GM21717 (cell line): ENCODE measurements around the gene KIZ.
A peak's percentile ranks its signal among the peaks of the same experiment; 100 is the strongest.
"Not testable (repeated sequence)": the region's sequence is repeated elsewhere in the genome, so short reads cannot be mapped to it uniquely, and the experiment has no call there.

Experiments
- ATAC-seq: cut with Tn5 transposase; IDR thresholded peaks from one replicate; pipeline ENCODE4 v1.9.1; 2021; ENCODE audit warnings: mild to moderate bottlenecking, moderate library complexity; ENCODE audit not compliant: unreplicated experiment

Gene KIZ

DNA sequence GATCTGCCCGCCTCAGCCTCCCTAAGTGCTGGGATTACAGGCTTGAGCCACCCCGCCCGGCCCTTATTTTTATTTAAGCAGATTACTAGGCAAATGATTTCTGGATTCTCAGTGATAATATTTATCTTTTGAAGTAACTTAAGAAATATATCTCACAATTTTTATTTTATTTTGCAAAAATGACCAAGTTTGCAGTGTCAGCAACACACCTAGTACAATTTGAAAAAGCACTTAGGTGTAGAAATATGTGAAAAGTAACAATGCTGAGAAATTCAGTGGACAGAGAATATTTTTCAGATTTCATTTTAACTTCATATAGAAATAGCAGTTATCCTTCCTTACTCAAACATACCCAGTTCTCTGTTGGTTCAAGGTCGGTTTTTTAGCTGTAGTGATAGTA, 98.3 kb downstream of the KIZ start:
- no peak for ATAC-seq

DNA sequence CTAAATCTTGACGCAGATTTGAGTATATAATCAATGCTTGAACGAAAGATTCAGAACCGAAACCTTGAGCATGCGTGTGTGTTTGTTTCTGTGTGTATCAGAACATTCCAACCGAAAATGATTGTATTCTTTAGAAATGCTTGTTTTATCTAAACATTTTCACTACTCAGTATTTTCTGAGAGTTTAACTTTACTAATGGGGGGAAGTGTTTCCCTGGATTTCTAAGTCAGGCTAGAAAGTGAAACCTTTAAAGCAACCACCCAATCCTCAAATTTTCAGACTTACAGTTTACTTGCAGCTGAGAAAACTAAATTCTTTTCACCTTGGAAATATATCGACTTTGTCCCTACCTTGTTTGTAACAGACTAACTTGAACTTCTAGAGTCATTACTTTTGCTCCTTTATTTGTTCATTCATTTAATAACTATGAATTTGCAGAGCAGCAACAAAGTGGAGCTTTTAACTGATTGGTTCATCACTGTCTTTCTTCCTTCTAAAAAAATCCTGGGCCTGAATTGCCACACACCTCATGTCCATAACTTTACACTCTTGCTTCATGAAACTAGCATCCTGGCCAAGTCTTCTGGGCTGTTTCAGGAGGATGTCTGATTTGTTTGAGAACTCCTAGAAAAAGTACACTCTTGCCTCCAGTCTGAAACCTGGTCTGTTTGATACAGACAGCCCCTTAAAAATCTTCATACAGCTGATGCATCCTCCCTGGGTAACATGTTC, 99.5 kb downstream of the KIZ start:
- ATAC-seq = no peak

DNA sequence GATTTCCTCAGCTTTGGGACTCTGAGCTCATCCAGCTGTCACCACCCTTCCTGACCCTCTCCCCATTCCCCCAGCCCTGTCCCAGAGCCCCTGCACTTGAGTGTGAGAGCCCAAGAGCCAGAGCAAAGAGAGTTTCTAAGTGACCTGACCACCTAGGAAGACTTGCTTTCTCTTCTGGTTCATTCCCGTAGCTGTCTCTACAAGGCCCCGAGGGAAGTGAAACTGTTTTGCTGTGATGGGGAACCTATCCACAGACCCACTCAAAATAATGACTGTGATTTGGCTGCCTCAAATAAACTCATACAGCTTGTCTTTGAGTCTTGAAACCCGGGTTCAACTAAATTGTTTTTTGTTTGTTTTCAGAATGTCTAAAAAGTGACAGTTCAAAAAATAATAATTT, 102.6 kb downstream of the KIZ start:
- peak; percentile 80 for ATAC-seq

DNA sequence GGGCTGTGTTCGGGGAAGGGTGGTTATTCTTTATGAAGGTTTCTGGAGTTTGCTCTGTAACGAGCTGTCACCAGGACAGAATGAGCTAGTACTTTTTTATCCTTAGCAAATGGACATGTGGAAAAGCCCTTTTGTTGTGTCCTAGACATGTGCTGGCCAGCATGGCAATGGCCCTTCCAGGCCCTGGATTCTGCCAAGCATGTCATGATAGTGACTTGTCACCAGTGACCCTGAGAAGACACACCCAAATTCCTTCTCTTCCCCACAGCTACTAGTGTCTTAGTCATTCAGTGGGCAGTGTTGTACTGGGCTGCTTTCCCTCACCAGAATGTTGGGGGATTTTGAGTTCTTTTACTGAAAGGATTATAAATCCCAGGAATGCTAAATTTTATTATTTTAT, 103.3 kb downstream of the KIZ start:
- ATAC-seq = no peak

DNA sequence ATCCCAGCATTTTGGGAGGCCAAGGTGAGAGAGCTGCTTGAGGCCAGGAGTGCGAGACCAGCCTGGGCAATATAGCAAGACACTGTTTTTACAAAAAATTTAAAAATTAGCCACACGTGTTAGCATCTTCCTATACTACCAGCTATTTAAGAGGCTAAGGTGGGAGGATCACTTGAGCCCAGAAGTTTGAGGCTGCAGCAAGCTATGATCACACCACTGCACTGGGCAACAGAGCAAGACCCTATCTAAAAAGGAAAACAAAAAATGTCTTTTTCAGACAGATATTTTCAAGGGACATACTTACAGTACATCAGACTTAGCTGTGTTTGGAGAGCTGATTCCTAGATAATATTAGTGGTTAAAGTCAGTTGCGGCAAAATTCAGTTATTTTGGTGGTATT, 104.3 kb downstream of the KIZ start:
- ATAC-seq = no peak

DNA sequence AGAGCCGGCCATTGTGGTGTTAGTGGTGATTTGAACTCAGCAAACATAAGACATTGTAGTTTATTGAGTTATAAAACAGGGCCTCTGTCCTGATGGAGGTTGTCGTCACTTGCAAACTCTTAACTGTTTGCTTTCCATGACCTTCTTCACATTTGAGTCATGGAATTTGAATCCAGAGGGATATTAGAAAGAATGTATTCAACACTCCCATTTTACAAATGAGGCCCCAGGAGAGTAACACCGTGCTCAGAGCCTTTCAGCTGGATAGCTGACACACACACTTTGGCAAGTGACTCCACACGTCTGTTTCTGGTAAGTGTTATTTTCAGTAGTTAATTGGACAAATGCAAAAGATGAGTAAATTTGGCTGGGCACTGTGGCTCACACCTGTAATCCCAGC, 104.8 kb downstream of the KIZ start:
- no peak for ATAC-seq

DNA sequence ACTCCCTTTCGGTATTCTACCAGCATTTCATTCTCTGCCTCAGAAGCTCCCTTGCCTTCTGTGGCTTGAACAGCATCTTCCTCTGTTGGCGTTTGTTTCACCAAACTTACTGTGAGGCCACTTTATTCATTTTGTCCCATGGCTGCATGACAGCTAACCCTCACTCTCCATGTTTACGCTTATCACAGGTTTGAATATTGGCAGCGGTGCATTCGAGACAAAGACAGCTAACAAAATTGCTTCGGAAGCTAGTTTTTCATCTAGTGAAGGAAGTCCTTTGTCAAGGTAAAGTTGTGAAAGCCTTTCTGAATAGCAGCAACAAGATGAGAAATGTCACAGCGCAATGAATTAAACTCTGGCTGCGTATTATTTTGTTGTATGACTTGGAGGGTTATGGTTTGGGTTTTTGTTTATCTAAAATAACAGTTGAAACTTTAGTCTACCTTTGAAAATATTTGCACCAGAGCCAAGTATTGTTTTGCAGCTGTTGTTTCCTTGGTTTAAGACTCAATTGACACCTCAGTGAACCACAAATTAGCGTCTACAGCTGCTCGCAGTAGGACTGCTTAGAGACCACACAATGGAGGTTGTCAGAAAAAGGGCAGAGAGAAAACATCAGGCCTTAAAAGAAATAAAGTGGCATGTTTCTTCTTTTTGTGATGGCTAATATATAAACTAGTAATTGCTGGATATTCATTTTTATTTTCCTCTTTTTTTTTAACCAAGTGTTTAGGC, 106.8 kb downstream of the KIZ start:
- no peak for ATAC-seq

DNA sequence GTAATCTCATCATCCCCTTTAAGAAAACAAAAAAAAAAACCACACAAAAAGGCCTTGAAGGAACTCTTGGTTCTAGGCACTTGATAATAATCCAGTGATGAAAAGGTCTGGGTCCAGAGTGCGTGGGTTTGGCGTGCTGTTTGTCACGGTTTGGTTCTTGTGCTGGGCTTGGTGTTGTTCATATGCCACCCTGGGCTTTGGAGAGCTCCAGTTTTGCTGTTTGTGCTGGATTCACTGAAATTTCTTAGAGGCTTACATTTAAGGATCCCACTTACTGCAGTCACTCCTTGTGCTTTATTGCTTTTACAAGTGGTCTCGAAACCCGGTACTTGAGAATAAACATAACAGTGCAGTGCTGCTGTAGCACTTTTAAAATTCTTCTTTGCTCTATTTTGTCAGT, 108.4 kb downstream of the KIZ start:
- ATAC-seq = no peak

DNA sequence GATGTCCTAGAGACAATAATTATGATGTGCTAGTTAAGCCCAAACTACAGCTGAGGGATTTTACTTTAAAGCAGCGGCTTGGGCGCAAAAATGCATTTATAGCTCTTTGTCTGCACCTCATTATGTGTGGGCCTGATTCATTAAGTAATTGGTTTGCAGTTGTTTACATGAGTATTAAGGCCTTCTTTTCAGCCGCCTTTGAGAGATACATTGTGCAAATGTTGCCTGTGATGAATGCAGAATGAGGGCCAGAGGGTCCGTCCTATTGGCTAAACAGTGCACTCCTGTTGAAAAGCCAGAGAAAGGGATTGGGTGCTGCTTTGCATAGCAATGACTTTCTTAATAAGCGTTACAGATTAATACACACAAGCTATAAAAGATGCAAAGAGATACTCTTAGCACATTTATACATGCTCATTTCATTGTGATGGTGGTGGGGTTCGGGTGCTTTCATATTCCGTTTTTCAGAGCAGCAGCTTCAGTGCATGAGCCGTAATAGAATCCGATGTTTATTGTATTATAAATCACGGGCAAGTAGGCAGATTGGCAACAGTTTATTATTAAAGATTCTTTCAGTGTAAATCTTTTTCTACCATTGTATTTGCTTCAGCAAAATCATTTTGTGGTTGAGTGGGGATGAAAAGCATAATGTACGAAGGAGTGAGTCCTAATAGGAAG, 109.1 kb downstream of the KIZ start:
- no peak for ATAC-seq

DNA sequence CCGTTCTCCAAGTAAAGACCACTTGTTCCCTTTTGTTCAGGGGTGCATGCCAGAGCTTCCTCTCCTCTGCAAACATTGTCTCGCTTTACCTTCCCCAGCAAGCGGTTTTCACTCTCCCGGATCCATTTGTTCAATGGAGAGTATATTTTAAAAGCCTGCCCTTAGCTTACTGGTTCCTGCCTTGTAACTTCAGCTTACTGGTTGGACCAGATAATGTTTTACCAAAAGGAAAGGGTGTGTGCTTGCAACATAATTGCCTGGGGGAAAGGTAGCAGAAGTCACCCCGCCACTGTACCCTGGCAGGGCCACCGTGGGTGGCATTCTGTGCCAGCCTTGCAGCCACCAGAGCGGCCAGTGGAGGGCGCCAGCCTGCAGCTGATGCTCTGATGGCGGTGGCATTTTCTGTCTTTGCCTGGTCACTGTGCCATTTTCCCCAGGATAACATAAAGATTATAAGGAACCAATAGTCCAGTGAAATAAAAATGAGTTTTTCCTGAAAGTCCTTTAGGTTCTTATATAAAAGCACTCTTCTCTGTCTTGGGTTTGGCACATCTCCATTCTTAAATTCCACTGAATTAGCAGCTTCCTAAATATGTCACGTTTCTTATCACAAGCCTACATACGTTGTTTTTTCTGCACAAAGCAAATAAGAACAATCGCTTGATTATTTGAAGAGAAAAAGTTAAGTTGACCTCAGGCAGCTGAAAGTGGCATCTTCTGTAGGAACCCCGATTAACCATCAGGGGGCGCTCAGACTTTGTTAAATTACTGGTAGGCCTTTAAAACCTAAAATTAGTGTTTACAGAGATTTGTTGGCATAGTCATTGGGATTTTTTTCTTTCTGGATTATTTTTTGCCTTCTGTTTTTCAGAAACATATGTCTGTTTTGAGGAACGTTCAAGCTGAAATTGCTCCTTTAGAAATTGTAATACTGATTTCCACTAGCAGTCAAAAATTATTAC, 109.9 kb downstream of the KIZ start:
- ATAC-seq = no peak

DNA sequence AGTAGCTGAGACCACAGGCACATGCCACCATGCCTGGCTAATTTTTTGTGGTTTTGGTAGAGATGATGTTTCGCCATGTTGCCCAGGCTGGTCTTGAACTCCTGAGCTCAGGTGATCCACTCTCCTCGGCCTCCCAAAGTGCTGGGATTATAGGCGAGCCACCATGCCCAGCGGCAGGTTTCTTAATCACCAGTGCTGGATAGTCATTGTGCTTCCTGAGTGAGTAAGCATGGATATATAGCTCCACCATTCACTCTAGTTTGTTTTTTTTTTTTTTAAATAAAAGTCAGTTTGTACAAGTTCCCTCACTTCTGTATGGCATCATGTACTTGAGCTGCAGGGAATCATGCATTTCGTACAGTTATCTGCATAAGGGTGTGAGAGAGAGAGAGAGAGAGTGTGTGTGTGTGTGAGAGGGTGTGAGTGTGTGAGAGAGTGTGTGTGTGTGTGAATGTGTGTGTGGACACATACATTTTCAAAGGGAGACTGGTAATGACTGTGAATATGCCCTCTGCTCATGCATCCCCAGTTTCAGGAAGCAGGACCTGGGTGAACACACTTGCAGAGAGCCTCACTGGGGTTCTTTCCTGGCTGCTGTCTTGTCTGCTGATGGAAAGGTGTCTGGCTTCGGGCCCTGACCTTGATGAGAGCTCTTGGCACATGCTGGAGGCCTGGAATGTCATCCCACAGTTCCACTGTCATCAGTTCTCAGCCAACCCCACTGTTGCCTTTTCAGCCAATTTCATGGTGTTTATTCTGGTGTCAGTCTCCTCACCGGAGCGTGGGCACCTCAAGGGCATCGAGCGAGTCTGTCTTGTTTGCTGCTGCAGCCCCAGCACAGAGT, 112.3 kb downstream of the KIZ start:
- no peak for ATAC-seq

DNA sequence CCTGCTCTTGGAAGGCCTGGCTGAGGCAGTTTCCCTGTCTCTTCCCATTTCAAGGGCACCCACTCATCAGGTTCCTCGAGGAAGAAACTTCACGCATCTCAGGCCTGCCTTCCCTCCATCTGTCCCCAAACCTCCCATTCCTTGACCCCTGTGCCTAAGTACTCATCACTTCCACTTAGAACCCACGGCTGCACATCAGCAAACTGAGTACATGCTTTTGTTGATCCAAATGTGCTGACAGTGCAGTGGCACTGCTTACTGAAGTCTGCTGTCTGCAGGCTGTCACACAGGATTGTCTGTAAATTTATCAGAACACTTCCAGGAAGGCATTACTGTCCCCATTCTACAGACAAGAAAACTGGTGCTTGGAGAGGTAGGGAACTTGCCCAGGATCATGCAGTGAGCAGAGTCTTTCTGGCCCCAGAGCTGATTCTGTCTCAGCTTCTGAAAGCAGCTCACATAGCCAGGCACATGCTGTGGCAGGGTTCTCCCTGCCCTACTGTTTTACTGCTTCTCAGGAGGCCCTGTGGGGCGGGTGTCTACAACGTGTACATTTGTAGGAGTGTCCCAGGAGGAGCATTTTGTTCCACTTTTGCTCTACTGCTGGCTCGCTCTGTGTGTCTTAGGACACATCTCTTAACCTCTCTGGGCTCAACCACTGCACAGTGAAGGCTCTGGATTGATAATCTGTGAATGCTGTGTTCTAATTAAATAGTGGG, 113.1 kb downstream of the KIZ start:
- ATAC-seq = no peak

DNA sequence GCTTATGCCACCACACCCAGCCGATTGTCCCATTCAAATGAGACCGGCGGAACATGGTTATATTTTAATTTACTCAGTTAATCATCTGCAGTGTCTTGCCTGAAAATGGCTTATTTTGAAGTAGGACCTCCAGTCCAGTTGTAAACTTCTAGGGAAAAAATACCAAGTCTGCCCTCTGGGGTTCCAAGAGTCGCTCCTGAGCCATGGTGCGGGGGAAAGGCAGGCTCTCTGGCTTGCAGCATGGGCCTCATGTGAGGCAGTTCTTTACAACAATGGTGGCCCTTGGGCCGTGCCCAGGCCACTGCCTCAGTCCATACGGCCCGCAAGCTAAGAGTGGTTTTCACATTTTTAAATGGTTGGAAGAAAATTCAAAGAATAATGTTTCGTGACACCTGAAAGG, 114.5 kb downstream of the KIZ start:
- ATAC-seq = no peak

DNA sequence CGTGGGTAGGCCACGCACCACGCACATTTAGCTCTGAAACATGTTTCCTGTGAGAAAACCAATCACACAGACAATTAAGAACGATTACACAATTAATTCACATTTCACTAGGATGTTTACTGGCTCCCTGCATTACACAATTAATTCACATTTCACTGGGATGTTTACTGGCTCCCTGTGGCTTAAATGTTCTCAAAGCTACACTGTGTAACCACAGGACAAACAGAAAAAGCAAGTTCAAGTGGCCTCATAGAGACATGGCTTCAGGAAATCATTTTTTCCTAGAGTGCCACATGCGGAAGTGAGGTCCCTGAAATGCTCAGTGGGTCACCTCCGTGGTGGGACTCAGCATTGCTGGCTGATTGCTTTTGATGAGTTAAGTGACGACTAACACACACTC, 115.5 kb downstream of the KIZ start:
- ATAC-seq = no peak

DNA sequence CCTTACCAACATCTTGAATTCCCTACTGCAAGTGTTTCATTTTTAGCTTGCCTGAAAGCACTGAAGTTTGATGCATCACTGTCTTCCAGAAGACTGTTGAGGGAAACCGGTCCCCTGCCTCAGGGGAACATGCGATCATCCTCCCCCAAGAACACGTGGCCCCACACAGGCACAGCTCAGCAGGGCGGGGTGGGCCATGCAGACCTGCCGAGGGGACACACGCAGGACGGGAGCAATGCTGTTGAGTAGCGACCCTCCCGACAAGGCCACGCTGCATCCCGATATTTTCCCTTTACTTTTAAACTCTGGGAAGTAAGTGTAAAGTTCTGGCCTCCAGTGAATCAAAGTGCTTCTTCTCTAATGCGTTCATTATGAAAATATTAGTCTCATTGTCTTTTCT, 117.9 kb downstream of the KIZ start:
- ATAC-seq = no peak

DNA sequence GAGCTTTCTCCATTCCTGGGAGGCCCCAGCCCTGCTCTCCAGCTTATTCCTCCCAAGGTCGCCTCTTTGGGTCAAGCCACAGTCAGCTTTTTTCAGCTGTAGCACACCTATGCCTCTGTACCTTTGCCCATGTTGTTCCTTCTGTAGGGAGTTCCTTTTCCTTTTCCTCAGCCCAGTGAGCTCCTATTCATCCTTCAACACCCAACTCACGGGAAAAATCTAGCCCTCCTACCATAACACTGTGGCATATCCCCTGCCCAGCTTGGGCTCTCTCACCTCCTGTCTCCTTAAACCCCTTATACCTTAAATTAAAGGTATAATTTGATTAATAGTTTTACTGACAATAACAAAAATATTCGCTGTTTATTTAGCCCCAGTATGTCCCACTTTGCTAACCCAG, 118.9 kb downstream of the KIZ start:
- no peak for ATAC-seq

DNA sequence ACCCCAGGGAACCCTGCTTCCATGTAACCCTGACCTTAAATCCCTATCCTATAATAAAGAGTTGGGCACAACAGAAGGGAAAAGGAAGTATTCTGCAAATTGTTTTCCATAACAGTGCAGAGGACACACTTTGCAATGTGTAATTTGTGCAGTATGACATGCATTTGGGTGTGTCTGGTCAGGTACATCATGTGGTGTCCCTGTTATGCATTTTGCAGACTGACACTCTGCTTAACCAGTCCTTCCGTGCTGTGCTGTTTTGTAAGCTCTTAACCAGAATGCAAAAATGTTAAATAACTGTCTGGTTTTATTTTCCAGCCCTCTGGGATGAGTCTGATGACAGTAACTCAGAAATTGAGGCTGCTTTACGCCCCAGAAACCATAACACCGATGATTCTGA, 120.3 kb downstream of the KIZ start:
- no peak for ATAC-seq

DNA sequence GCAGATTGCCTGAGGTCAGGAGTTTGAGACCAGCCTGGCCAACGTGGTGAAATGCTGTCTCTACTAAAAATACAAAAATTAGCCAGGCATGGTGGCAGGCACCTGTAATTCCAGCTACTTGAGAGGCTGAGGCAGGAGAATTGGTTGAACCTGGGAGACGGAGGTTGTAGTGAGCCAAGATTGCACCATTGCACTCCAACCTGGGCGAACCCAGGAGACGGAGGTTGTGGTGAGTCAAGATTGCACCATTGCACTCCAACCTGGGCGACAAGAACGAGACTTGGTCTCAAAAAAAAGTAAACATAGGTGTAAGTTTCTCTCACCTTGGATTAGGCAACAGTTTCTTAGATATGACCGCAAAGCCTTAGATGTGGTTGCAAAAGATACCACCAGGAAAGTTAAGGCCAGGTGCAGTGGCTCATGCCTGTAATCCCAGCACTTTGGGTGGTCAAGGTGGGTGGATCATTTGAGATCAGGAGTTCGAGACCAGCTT, 121.8 kb downstream of the KIZ start:
- ATAC-seq = not testable (repeated sequence)

DNA sequence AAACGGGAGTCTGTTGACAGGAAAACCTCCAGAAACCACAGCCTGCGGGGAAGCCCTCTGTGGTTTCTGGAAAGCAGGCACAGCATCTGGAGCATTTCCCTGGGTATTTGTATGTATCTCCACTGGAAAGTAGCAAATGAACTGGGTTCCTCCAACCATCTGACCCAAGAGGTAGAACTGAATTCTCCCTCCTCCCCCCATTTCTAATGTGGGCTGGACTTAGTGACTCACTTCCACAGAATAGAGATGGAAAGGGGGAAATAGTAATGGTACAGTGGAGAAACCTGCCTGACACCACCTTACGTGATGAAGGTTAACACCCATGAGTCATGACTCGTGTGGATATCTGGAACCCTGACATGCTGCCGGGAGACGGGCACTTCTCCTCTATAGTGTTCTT, 125.4 kb downstream of the KIZ start:
- ATAC-seq = no peak
